Measurements from ENCODE around the gene SCN8A.

Gene SCN8A

GRCh38 chr12:51700887-51701286 lies 109.9 kb downstream of the SCN8A start:
- H3K4me3 ChIP-seq (replicated peaks; ENCODE audit: low read depth, low read length), result no peak overlapping the region
- no peak for TF ChIP-seq CTCF (IDR thresholded peaks at IDR 0.05; ENCODE audit: low read depth, low read length, missing control alignments)
- DNase-seq (ENCODE audit: extremely low read depth, low read depth), result no peak

- no peak for DNase-seq (ENCODE audit: extremely low read depth, low read depth)
- TF ChIP-seq CTCF (IDR thresholded peaks at IDR 0.05; ENCODE audit: low read depth, low read length, missing control alignments), result no peak
These were observed 111.6 kb downstream of the SCN8A start for GRCh38 chr12:51702587-51702986.

GRCh38 chr12:51705450-51705849 lies 114.4 kb downstream of the SCN8A start:
- no peak for DNase-seq (ENCODE audit: extremely low read depth, low read depth)
- H3K4me3 ChIP-seq (replicated peaks; ENCODE audit: low read depth, low read length), result no peak overlapping the region
- TF ChIP-seq CTCF (IDR thresholded peaks at IDR 0.05; ENCODE audit: low read depth, low read length, missing control alignments), result no peak

More at GRCh38 chr12:51702587-51702986, 111.6 kb downstream of the SCN8A start:
- no peak overlapping the region for H3K4me3 ChIP-seq (replicated peaks; ENCODE audit: low read depth, low read length)

GRCh38 chr12:51706206-51706605 lies 115.2 kb downstream of the SCN8A start:
- H3K4me3 ChIP-seq (replicated peaks; ENCODE audit: low read depth, low read length), result no peak overlapping the region
- DNase-seq (ENCODE audit: extremely low read depth, low read depth), result no peak
- no peak for TF ChIP-seq CTCF (IDR thresholded peaks at IDR 0.05; ENCODE audit: low read depth, low read length, missing control alignments)

GRCh38 chr12:51714666-51715065 lies 123.6 kb downstream of the SCN8A start:
- TF ChIP-seq CTCF (IDR thresholded peaks at IDR 0.05; ENCODE audit: low read depth, low read length, missing control alignments), result no peak
- no peak for DNase-seq (ENCODE audit: extremely low read depth, low read depth)
- H3K4me3 ChIP-seq (replicated peaks; ENCODE audit: low read depth, low read length), result no peak overlapping the region

GRCh38 chr12:51717326-51717925 lies 126.4 kb downstream of the SCN8A start:
- no peak overlapping the region for H3K4me3 ChIP-seq (replicated peaks; ENCODE audit: low read depth, low read length)
- no peak for TF ChIP-seq CTCF (IDR thresholded peaks at IDR 0.05; ENCODE audit: low read depth, low read length, missing control alignments)
- no peak for DNase-seq (ENCODE audit: extremely low read depth, low read depth)

All from HFF-Myc (cell line).